GM21723 (cell line): Measurements from ENCODE around the gene C1orf21.

Source experiments
- ATAC-seq: cut with Tn5 transposase; IDR thresholded peaks from one replicate; pipeline ENCODE4 v1.9.1; 2021; ENCODE audit warnings: mild to moderate bottlenecking, moderate library complexity; ENCODE audit not compliant: unreplicated experiment

Gene C1orf21

GRCh38 chr1:184509105-184509504, 122.3 kb downstream of the C1orf21 start:
- ATAC-seq = no peak

- ATAC-seq = no peak
Measured at GRCh38 chr1:184510110-184510509, 123.3 kb downstream of the C1orf21 start.

GRCh38 chr1:184512724-184513123, 125.9 kb downstream of the C1orf21 start:
- ATAC-seq = no peak

GRCh38 chr1:184513421-184513820, 126.6 kb downstream of the C1orf21 start:
- ATAC-seq = no peak

GRCh38 chr1:184513966-184514365, 127.1 kb downstream of the C1orf21 start:
- no peak for ATAC-seq

GRCh38 chr1:184514447-184514846, 127.6 kb downstream of the C1orf21 start:
- no peak for ATAC-seq

GRCh38 chr1:184517130-184517529, 130.3 kb downstream of the C1orf21 start:
- no peak for ATAC-seq

- ATAC-seq = no peak
Measured at GRCh38 chr1:184518736-184519357, 132.0 kb downstream of the C1orf21 start.

GRCh38 chr1:184520336-184520735, 133.5 kb downstream of the C1orf21 start:
- ATAC-seq = no peak

- no peak for ATAC-seq
Measured at GRCh38 chr1:184524248-184524647, 137.4 kb downstream of the C1orf21 start.

- ATAC-seq = no peak
Measured at GRCh38 chr1:184527402-184527801, 140.6 kb downstream of the C1orf21 start.

GRCh38 chr1:184530226-184530625, 143.4 kb downstream of the C1orf21 start:
- ATAC-seq = no peak

- no peak for ATAC-seq
Measured at GRCh38 chr1:184531296-184531695, 144.5 kb downstream of the C1orf21 start.

GRCh38 chr1:184532199-184532598, 145.4 kb downstream of the C1orf21 start:
- no peak for ATAC-seq

- no peak for ATAC-seq
Measured at GRCh38 chr1:184533049-184533448, 146.2 kb downstream of the C1orf21 start.

- no peak for ATAC-seq
Measured at GRCh38 chr1:184533915-184534314, 147.1 kb downstream of the C1orf21 start.

GRCh38 chr1:184534690-184535089, 147.9 kb downstream of the C1orf21 start:
- ATAC-seq = no peak

- no peak for ATAC-seq
Measured at GRCh38 chr1:184535191-184535970, 148.6 kb downstream of the C1orf21 start.

- no peak for ATAC-seq
Measured at GRCh38 chr1:184536246-184536985, 149.6 kb downstream of the C1orf21 start.

- ATAC-seq = no peak
Measured at GRCh38 chr1:184539580-184539979, 152.8 kb downstream of the C1orf21 start.

GRCh38 chr1:184541537-184542152, 154.8 kb downstream of the C1orf21 start:
- no peak for ATAC-seq
